Mammary epithelial cell (primary cell): ENCODE results near the gene PXMP2.

ENCODE experiments used
- CTCF ChIP-seq, 2 donors: IDR thresholded peaks in 1 of 2; conservative IDR thresholded peaks in 1 of 2; 2 replicates each; pipeline ENCODE4 v1.5.1; 2011 to 2012; ENCODE audit warnings: inconsistent platforms in 2 of 2, low read length in 2 of 2, mild to moderate bottlenecking in 2 of 2, control low read depth in 1 of 2, low read depth in 1 of 2; ENCODE audit not compliant: insufficient read depth in 1 of 2; ENCODE audit errors: extremely low read depth in 1 of 2
- EZH2 ChIP-seq: IDR thresholded peaks from 2 replicates; pipeline ENCODE4 v1.6.1; 2012; ENCODE audit warnings: low read length, inconsistent platforms, borderline replicate concordance

GRCh38 chr12:132710043-132710404 is 22.6 kb downstream of the PXMP2 start:
- TF ChIP-seq CTCF (conservative IDR thresholded peaks at IDR 0.05 in 1 of 2, IDR thresholded peaks at IDR 0.05 in 1 of 2; ENCODE audit: extremely low read depth in 1 of 2, insufficient read depth in 1 of 2, low read depth in 1 of 2, low read length in 2 of 2), result no peak
- TF ChIP-seq EZH2, result no peak
